GM12878 (cell line): ENCODE measurements around the gene STX16. TPM values are rescaled to one million over a fixed set of nuclear protein-coding genes. Genes with fewer than 3 reads are reported as not detected.

Experiments
- ATAC-seq: fragments of 200-7000 bp; cut with Tn5 transposase; 3 replicates; pipeline ENCODE4 v1.9.1; 2020; ENCODE audit warnings: mild to moderate bottlenecking, moderate library complexity
- BruUV-seq: library from RNA; stranded (reverse); fragments of 400-500 nt; replicated peaks from 2 replicates; lab custom pipeline; 2021; lab: Mats Ljungman, UMichigan
- CTCF ChIA-PET: fragments of 300-600 bp; sonication (Branson Sonifier 250); formaldehyde crosslinking; extraction: SDS; loops from one replicate; lab custom pipeline; 2021; ENCODE audit warnings: inconsistent platforms; lab: Yijun Ruan, JAX
- POLR2A ChIA-PET: fragments of 350-600 bp; formaldehyde crosslinking; extraction: SDS; loops from one replicate; lab custom pipeline; 2021; ENCODE audit warnings: inconsistent platforms; lab: Charles Lee
- RAD21 ChIA-PET: fragments of 300-600 bp; sonication (Branson Sonifier 250); formaldehyde crosslinking; loops from one replicate; lab custom pipeline; 2023; ENCODE audit warnings: antibody characterized with exemption; ENCODE audit not compliant: unreplicated experiment; lab: Charles Lee
- SMC1A ChIA-PET: fragments of 300-600 bp; sonication (Branson Sonifier 250); formaldehyde crosslinking; loops from one replicate; lab custom pipeline; 2023; ENCODE audit not compliant: unreplicated experiment, uncharacterized antibody; lab: Charles Lee
- DNase-seq: peaks from one replicate; pipeline ENCODE4 v3.0.0-alpha.2; 2011; ENCODE audit warnings: low read depth, low spot score
- FAIRE-seq: peaks from 3 replicates; lab custom pipeline; 2011; peaks lifted over from hg19 to GRCh38; lab: Jason Lieb, UNC
- H2AFZ ChIP-seq: 2 replicates; pipeline ENCODE4 v1.6.0; 2011; ENCODE audit warnings: low read depth, low read length, control low read depth; ENCODE audit not compliant: control insufficient read depth
- H3K27ac ChIP-seq: 2 replicates; pipeline ENCODE4 v1.5.1; 2011; ENCODE audit warnings: control low read depth; ENCODE audit not compliant: control insufficient read depth, insufficient read depth
- H3K27me3 ChIP-seq, 2 experiments: replicated peaks in 1 of 2; 2 replicates each; pipeline versions ENCODE4 v1.6.0 to v1.6.1; 2011; ENCODE audit warnings: low read length in 1 of 2; ENCODE audit not compliant: control insufficient read depth in 2 of 2, insufficient read depth in 2 of 2
- H3K36me3 ChIP-seq, 2 experiments: 2 replicates each; pipeline ENCODE4 v1.5.1; 2011; ENCODE audit warnings: low read length in 1 of 2; ENCODE audit not compliant: control insufficient read depth in 2 of 2, insufficient read depth in 2 of 2
- H3K4me1 ChIP-seq: 2 replicates; pipeline ENCODE4 v1.6.1; 2011; ENCODE audit warnings: mild to moderate bottlenecking, low read length, moderate library complexity, mixed read lengths; ENCODE audit not compliant: control insufficient read depth, insufficient read depth
- H3K4me2 ChIP-seq: 2 replicates; pipeline ENCODE4 v1.6.0; 2011; ENCODE audit warnings: control low read depth; ENCODE audit not compliant: control insufficient read depth, insufficient read depth
- H3K4me3 ChIP-seq: fragments of 200-600 bp; sonication (generic); 2 replicates; pipeline ENCODE4 v1.5.1; 2016
- H3K79me2 ChIP-seq: 2 replicates; pipeline ENCODE4 v1.6.0; 2011; ENCODE audit warnings: low read length; ENCODE audit not compliant: control insufficient read depth, insufficient read depth
- H3K9ac ChIP-seq: 2 replicates; pipeline ENCODE4 v1.8.0; 2011; ENCODE audit warnings: low read length, control low read depth, mixed read lengths; ENCODE audit not compliant: control insufficient read depth, insufficient read depth
- H3K9me3 ChIP-seq: replicated peaks from 3 replicates; pipeline ENCODE4 v1.5.1; 2011; ENCODE audit warnings: mild to moderate bottlenecking, low read length; ENCODE audit not compliant: control insufficient read depth, insufficient read depth
- H4K20me1 ChIP-seq: 2 replicates; pipeline ENCODE4 v1.6.0; 2011; ENCODE audit not compliant: control insufficient read depth, insufficient read depth
- CHD1 ChIP-seq: IDR thresholded peaks from 2 replicates; pipeline ENCODE4 v1.6.1; 2012; ENCODE audit warnings: low read depth, low read length, improper control_type of control experiment
- FOXK2 ChIP-seq: fragments of 450-650 bp; IDR thresholded peaks from 2 replicates; pipeline ENCODE4 v1.6.1; 2017; ENCODE audit warnings: mild to moderate bottlenecking, moderate library complexity
- KLF5 ChIP-seq: fragments of 450-650 bp; IDR thresholded peaks from 2 replicates; pipeline ENCODE4 v1.6.1; 2014; ENCODE audit warnings: mild to moderate bottlenecking; ENCODE audit not compliant: partially characterized antibody
- MEF2B ChIP-seq: fragments of 450-650 bp; IDR thresholded peaks from 2 replicates; pipeline ENCODE4 v1.6.1; 2018; ENCODE audit warnings: mild to moderate bottlenecking, moderate library complexity; ENCODE audit not compliant: partially characterized antibody, poor library complexity, severe bottlenecking
- MYB ChIP-seq: fragments of 150-350 bp; IDR thresholded peaks from 2 replicates; pipeline ENCODE4 v1.6.1; 2014; ENCODE audit warnings: mild to moderate bottlenecking, low read depth, low read length, borderline replicate concordance
- SP1 ChIP-seq: IDR thresholded peaks from one replicate; pipeline ENCODE4 v1.6.1; 2011; ENCODE audit warnings: low read depth, low read length
- SUZ12 ChIP-seq: fragments of 200-600 bp; sonication (generic); IDR thresholded peaks from one replicate; pipeline ENCODE4 v1.6.1; 2018; ENCODE audit warnings: antibody characterized with exemption, mild to moderate bottlenecking; ENCODE audit not compliant: unreplicated experiment
- WRNIP1 ChIP-seq: IDR thresholded peaks from 2 replicates; pipeline ENCODE4 v1.6.1; 2011; ENCODE audit warnings: low read depth, low read length, improper control_type of control experiment, borderline replicate concordance
- WGBS: methylation state at CpG from one replicate; pipeline ENCODE4 v1.1.6; 2016; ENCODE audit warnings: low lambda C conversion rate; ENCODE audit not compliant: insufficient replicate concordance, insufficient coverage; ENCODE audit errors: missing lambda C conversion rate; 5-methylcytosine and 5-hydroxymethylcytosine counted together
- in situ Hi-C: fragments of 300-500 bp; cut with MboI; formaldehyde crosslinking; loops from 9 replicates; pipeline ENCODE4 v1.14.3; 2018; ENCODE audit warnings: mixed read lengths
- intact Hi-C: fragments of 100-400 bp; cut with micrococcal nuclease; formaldehyde crosslinking; loops from one replicate; pipeline ENCODE4 v1.14.2; 2022; ENCODE audit not compliant: unreplicated experiment
- polyA plus RNA-seq, 11 experiments: library from polyadenylated mRNA; depleted of rRNA in 4 of 11; unstranded in 6 of 11; stranded (reverse) in 5 of 11; fragments of >200 nt; fragmentation: Nextera tagmentation in 4 of 11; fragmentation: Illumina TruSeq in 1 of 11; extraction: Ambion mirVana in 4 of 11; extraction: Trizol in 1 of 11; gene quantifications; 1 replicate in 1 of 11; 2 replicates in 10 of 11; pipeline versions ENCODE4 v1.2.1 to v1.2.3, GENCODE V29; 2011 to 2016; ENCODE audit warnings: inconsistent platforms in 2 of 11, missing spikeins in 2 of 11, low read depth in 1 of 11
- total RNA-seq, 4 experiments: library from RNA; depleted of rRNA in 3 of 4; stranded (reverse); fragments of >200 nt in 3 of 4; fragmentation: Illumina TruSeq in 1 of 4; extraction: Trizol in 1 of 4; gene quantifications; 2 replicates each; pipeline versions ENCODE4 v1.2.1 to v1.2.3, GENCODE V29; 2013 to 2021
- TF ChIP-seq, protein P1 (sequence below): fragments of 450-650 bp; IDR thresholded peaks from 2 replicates; pipeline ENCODE4 v1.6.1; 2018; ENCODE audit warnings: borderline replicate concordance, mild to moderate bottlenecking; ENCODE audit not compliant: partially characterized antibody
- TF ChIP-seq, protein P2 (sequence below): fragments of 450-650 bp; IDR thresholded peaks from 2 replicates; pipeline ENCODE4 v1.6.1; 2016; ENCODE audit warnings: mild to moderate bottlenecking
- TF ChIP-seq, protein P3 (sequence below): fragments of 450-650 bp; IDR thresholded peaks from 2 replicates; pipeline ENCODE4 v1.6.1; 2017; ENCODE audit warnings: mild to moderate bottlenecking
- TF ChIP-seq, protein P4 (sequence below): IDR thresholded peaks from 2 replicates; pipeline ENCODE4 v1.6.1; 2012; ENCODE audit warnings: low read depth, low read length, improper control_type of control experiment
- TF ChIP-seq, protein P5 (sequence below): IDR thresholded peaks from 2 replicates; pipeline ENCODE4 v1.6.1; 2012; ENCODE audit warnings: improper control_type of control experiment, low read depth, low read length; ENCODE audit not compliant: insufficient replicate concordance

The STX16 gene
- total and polyA plus RNA-seq, 10 of the 15 experiments (the other 5 are each of a cell fraction or from before 2014, with no cell fraction given) = 6.3 to 68.4 (median 35.8) TPM

DNA sequence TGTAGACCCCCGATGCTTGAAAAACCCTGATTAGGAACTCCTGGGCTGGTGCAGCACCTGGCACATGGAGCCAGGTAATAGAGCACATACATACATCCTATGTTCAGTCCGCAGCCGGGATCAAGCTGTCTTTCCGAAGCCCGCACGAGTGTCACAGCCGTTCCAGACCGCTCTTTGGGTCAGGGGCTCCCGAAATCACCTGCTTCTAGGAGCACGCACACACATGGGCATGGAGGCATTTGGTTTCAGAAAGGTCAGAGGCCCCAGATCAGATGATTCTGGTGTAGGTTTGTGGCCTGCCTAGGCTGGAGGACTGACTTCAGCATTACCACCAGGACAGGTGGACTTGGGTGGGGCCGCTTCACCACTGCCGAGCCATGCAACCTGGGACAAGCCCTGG lies 42.1 kb upstream of the STX16 start:
- 40% methylated on average over 12 of the region's 12 CpGs for WGBS
- Histone ChIP-seq H3K27ac (no peak overlapping the region), H4K20me1 (no peaks in the 10 kb centered on the region), H2AFZ (no peak overlapping the region), H3K9ac (no peak overlapping the region), H3K4me3 (no peak overlapping the region), H3K79me2 (no peaks in the 10 kb centered on the region), H3K9me3 (no peaks in the 10 kb centered on the region), H3K4me2 (no peak overlapping the region), H3K27me3 (peaks cover 0 to 4% of the 10 kb centered on the region in 2 experiments), H3K36me3 (no peaks in the 10 kb centered on the region), H3K4me1 (no peaks in the 10 kb centered on the region)
- no peak for FAIRE-seq
- no TSS peak for BruUV-seq
- ChIA-PET CTCF (interaction anchor here (0.6 kb wide), 1 partner anchor 716 kb away, joined by 3 read pairs; no protein-coding TSS in a partner anchor), SMC1A (no interaction called here), POLR2A (no interaction called here), RAD21 (no interaction called here)
- in situ Hi-C loops (no loop called here), intact Hi-C loops (no loop called here)
- TF ChIP-seq FOXK2 = no peak
- TF ChIP-seq KLF5 = no peak
- no peak for TF ChIP-seq MEF2B
- TF ChIP-seq, protein P1, sequence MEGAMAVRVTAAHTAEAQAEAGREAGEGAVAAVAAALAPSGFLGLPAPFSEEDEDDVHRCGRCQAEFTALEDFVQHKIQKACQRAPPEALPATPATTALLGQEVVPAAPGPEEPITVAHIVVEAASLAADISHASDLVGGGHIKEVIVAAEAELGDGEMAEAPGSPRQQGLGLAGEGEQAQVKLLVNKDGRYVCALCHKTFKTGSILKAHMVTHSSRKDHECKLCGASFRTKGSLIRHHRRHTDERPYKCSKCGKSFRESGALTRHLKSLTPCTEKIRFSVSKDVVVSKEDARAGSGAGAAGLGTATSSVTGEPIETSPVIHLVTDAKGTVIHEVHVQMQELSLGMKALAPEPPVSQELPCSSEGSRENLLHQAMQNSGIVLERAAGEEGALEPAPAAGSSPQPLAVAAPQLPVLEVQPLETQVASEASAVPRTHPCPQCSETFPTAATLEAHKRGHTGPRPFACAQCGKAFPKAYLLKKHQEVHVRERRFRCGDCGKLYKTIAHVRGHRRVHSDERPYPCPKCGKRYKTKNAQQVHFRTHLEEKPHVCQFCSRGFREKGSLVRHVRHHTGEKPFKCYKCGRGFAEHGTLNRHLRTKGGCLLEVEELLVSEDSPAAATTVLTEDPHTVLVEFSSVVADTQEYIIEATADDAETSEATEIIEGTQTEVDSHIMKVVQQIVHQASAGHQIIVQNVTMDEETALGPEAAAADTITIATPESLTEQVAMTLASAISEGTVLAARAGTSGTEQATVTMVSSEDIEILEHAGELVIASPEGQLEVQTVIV = no peak
- no peak for TF ChIP-seq SUZ12
- TF ChIP-seq, protein P2, sequence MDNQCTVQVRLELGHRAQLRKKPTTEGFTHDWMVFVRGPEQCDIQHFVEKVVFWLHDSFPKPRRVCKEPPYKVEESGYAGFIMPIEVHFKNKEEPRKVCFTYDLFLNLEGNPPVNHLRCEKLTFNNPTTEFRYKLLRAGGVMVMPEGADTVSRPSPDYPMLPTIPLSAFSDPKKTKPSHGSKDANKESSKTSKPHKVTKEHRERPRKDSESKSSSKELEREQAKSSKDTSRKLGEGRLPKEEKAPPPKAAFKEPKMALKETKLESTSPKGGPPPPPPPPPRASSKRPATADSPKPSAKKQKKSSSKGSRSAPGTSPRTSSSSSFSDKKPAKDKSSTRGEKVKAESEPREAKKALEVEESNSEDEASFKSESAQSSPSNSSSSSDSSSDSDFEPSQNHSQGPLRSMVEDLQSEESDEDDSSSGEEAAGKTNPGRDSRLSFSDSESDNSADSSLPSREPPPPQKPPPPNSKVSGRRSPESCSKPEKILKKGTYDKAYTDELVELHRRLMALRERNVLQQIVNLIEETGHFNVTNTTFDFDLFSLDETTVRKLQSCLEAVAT = no peak
- TF ChIP-seq WRNIP1 = no peak
- TF ChIP-seq CHD1 = no peak
- no peak for TF ChIP-seq MYB
- TF ChIP-seq, protein P3, sequence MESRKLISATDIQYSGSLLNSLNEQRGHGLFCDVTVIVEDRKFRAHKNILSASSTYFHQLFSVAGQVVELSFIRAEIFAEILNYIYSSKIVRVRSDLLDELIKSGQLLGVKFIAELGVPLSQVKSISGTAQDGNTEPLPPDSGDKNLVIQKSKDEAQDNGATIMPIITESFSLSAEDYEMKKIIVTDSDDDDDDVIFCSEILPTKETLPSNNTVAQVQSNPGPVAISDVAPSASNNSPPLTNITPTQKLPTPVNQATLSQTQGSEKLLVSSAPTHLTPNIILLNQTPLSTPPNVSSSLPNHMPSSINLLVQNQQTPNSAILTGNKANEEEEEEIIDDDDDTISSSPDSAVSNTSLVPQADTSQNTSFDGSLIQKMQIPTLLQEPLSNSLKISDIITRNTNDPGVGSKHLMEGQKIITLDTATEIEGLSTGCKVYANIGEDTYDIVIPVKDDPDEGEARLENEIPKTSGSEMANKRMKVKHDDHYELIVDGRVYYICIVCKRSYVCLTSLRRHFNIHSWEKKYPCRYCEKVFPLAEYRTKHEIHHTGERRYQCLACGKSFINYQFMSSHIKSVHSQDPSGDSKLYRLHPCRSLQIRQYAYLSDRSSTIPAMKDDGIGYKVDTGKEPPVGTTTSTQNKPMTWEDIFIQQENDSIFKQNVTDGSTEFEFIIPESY = no peak
- no peak for TF ChIP-seq SP1
- TF ChIP-seq, protein P4, sequence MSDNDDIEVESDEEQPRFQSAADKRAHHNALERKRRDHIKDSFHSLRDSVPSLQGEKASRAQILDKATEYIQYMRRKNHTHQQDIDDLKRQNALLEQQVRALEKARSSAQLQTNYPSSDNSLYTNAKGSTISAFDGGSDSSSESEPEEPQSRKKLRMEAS = no peak
- TF ChIP-seq, protein P5, sequence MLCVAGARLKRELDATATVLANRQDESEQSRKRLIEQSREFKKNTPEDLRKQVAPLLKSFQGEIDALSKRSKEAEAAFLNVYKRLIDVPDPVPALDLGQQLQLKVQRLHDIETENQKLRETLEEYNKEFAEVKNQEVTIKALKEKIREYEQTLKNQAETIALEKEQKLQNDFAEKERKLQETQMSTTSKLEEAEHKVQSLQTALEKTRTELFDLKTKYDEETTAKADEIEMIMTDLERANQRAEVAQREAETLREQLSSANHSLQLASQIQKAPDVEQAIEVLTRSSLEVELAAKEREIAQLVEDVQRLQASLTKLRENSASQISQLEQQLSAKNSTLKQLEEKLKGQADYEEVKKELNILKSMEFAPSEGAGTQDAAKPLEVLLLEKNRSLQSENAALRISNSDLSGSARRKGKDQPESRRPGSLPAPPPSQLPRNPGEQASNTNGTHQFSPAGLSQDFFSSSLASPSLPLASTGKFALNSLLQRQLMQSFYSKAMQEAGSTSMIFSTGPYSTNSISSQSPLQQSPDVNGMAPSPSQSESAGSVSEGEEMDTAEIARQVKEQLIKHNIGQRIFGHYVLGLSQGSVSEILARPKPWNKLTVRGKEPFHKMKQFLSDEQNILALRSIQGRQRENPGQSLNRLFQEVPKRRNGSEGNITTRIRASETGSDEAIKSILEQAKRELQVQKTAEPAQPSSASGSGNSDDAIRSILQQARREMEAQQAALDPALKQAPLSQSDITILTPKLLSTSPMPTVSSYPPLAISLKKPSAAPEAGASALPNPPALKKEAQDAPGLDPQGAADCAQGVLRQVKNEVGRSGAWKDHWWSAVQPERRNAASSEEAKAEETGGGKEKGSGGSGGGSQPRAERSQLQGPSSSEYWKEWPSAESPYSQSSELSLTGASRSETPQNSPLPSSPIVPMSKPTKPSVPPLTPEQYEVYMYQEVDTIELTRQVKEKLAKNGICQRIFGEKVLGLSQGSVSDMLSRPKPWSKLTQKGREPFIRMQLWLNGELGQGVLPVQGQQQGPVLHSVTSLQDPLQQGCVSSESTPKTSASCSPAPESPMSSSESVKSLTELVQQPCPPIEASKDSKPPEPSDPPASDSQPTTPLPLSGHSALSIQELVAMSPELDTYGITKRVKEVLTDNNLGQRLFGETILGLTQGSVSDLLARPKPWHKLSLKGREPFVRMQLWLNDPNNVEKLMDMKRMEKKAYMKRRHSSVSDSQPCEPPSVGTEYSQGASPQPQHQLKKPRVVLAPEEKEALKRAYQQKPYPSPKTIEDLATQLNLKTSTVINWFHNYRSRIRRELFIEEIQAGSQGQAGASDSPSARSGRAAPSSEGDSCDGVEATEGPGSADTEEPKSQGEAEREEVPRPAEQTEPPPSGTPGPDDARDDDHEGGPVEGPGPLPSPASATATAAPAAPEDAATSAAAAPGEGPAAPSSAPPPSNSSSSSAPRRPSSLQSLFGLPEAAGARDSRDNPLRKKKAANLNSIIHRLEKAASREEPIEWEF = no peak
- no peak for ATAC-seq
- DNase-seq = no peak
